LNCaP clone FGC (cell line): ENCODE measurements around the gene ZNF644.
"Not testable (repeated sequence)": the region's sequence is repeated elsewhere in the genome, so short reads cannot be mapped to it uniquely, and the experiment has no call there.

Experiments used
- DNase-seq: peaks from one replicate; pipeline ENCODE4 v3.0.0-alpha.2; 2011; ENCODE audit warnings: low read depth
- H3K4me3 ChIP-seq: 2 replicates; pipeline ENCODE4 v1.5.1; 2011; ENCODE audit warnings: mild to moderate bottlenecking, low read depth, low read length, control low read depth
- TF ChIP-seq, protein P1 (sequence below): IDR thresholded peaks from 2 replicates; pipeline ENCODE4 v1.5.1; 2012; ENCODE audit warnings: mild to moderate bottlenecking; ENCODE audit not compliant: control insufficient read depth, insufficient read depth; ENCODE audit errors: extremely low read depth

ZNF644 gene

DNA sequence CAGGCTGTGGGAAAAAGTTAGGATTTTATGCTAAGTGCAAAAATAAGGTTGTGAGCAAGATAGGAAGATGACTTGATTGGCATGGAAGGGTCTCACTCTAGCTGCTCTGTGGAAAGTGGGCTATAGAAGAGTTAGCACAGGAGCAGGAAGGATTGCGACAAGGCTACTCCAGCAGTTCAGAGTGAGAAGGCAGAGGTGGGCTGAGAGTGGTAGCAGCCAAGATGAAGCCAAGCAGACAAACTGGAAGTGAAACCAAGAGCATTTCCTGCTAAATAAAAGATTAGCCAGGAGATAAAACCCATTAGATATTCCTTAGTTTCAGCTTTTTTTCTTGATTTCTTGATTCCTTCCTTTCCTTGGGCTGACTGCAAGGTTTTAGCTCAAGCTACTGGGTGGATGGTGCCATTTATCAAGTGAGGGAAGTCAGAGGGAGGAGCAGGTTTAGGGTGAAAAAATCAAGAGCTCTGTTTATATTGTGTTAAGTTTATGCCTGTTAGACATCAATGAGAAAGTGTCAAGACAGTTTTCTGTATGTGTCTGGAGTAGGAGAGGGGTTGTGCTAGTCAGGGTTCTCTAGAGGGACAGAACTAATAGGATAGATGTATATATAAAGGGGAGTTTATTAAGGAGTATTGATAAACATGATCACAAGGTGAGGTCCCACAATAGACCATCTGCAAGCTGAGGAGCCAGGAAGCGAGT, 33.1 kb upstream of the ZNF644 start:
- no peak overlapping the region for H3K4me3 ChIP-seq
- TF ChIP-seq, protein P1, sequence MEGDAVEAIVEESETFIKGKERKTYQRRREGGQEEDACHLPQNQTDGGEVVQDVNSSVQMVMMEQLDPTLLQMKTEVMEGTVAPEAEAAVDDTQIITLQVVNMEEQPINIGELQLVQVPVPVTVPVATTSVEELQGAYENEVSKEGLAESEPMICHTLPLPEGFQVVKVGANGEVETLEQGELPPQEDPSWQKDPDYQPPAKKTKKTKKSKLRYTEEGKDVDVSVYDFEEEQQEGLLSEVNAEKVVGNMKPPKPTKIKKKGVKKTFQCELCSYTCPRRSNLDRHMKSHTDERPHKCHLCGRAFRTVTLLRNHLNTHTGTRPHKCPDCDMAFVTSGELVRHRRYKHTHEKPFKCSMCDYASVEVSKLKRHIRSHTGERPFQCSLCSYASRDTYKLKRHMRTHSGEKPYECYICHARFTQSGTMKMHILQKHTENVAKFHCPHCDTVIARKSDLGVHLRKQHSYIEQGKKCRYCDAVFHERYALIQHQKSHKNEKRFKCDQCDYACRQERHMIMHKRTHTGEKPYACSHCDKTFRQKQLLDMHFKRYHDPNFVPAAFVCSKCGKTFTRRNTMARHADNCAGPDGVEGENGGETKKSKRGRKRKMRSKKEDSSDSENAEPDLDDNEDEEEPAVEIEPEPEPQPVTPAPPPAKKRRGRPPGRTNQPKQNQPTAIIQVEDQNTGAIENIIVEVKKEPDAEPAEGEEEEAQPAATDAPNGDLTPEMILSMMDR: no peak
- DNase-seq: no peak

DNA sequence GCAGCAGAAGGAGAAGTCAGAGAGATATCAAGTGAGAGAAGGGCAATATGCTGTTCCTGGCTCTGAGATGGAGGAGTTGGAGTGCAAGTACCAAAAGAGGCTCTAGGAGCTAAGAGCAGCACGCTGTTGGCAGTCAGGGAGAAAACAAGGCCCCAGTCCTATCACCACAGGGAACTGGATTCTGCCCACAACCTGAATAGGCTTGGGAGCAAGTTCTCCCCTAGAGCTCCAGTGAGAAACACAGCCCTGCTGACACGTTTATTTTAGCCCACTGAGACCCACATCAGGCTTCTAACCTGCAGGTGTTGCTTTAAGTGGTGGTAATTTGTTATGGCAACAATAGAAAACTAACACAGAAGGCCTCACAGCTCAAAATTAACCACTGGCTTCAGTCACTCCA, 31.8 kb upstream of the ZNF644 start:
- TF ChIP-seq, protein P1: no peak
- DNase-seq: no peak
- no peak overlapping the region for H3K4me3 ChIP-seq

DNA sequence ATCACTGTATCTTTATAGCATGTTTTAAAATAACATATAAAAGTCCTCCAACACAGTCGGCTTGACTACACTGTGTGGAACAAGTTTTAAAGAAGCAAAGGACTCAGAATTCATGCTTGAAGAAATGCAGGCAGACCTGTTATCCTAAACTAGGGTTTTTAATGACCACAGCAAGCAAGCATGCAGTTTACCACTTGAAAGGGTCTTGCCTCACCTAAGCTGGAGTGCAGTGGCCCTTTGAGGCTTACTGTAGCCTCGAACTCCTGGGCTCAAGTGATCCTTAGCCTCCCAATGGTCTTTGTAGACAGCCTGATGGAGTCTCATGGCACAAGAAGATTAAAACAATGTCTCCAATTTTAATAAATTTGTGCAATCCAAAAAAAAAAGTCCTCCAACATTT, 27.7 kb upstream of the ZNF644 start:
- not testable (repeated sequence) for DNase-seq, H3K4me3 ChIP-seq

DNA sequence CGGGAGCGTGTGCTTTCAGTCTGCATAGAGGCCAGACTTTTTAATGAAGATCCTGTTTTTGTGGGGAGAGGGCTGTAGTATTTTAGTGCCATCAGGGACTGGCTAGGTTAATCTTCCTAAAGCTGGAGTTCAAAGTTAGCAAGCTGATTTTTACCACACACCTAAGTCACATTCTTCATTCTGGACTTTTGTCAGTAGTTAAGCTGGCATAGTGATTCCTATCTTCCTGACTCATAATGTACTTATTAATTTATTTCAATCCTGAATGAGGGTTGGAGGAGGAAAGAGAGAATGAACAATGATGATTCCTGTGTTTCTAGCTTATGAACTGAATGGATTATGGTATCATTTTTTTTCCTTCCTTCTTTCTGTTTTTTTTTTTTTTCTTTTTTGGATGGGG, 24.9 kb upstream of the ZNF644 start:
- TF ChIP-seq, protein P1: no peak
- no peak overlapping the region for H3K4me3 ChIP-seq
- DNase-seq: no peak

DNA sequence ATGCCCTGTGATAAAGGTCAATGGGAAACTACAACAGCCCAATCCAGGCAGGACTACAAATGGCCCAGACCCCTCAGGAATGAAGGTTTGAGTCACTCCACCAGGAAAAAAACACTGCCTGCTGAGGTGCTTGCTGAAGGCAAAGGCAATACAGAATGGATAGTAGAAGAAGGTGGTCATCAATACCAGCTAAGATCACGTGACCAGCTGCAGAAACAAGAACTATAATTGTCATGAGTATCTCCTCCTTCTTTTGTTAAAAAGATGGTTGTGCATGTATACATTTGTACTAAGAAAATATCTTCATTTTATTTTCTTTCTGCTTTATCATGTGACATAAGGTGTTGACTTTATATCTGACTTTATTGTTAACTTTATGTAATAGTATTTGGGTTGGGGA, 23.4 kb upstream of the ZNF644 start:
- H3K4me3 ChIP-seq: no peak overlapping the region
- DNase-seq: no peak
- TF ChIP-seq, protein P1: no peak

DNA sequence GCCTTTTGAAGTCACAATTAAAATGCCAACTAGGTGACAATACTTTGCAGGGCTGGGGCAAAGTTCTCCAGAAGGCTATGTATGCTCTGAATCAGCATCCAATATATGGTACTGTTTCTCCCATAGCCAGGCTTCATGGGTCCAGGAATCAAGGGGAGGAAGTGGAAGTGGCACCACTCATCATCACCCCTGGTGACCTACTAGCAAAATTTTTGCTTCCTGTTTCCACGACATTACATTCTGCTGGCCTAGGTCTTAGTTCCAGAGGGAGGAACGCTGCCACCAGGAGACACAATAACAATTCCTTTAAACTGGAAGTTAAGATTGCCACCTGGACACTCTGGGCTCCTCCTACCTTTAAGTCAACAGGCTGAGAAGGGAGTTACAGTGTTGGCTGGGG, 22.9 kb upstream of the ZNF644 start:
- not testable (repeated sequence) for H3K4me3 ChIP-seq, DNase-seq

DNA sequence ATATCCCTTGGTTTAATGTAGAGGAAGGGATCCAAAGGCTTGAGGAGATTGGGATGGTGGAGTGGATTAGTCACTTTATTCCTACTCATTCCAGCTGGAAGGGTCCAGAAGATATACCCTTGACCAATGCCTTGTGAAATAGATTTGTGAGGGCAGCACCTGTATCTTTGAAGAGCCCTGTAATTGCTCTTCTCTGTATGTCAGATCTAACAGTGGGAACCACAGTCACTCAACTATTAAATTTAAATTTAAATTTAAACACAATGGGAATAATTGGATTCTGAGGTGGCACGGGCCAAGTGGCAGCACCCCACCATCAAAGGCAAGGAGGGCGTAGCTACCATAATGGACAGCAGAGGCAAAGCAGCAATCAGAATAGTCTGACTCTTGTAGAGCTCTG, 20.5 kb upstream of the ZNF644 start:
- H3K4me3 ChIP-seq, DNase-seq: not testable (repeated sequence)

DNA sequence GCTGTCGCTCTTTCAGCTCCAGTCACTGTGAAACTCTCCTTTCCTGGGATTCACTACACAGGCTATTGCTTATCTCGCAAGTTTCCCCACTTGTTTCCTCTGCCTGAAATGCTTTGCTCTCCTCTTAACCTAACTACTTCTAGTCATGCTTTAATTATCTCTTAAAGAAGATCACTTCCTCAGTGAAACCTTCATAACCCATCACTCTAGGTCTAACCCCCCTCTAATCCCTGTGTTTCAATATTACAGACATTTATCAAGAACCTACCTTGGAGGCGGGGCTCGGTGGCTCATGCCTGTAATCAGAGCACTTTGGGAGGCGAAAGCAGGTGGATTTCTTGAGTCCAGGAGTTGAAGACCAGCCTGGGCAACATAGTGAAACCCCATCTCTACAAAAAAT, 16.7 kb upstream of the ZNF644 start:
- DNase-seq: no peak
- TF ChIP-seq, protein P1: no peak
- H3K4me3 ChIP-seq: no peak overlapping the region
